ENCODE data around the gene RASSF8.

The RASSF8 gene

GRCh38 chr12:26126340-26127284, 168.1 kb downstream of the RASSF8 start:
- peak; percentile 59 for DNase-seq (ENCODE audit: low read depth)

- DNase-seq (ENCODE audit: low read depth) = no peak
These were observed 168.9 kb downstream of the RASSF8 start for GRCh38 chr12:26127404-26127803.

GRCh38 chr12:26128168-26128567, 169.7 kb downstream of the RASSF8 start:
- DNase-seq (ENCODE audit: low read depth) = no peak
